OCI-M1 (cell line): ENCODE results near the gene COX5B.
"Not testable (repeated sequence)": the region's sequence is repeated elsewhere in the genome, so short reads cannot be mapped to it uniquely, and the experiment has no call there.

Experiments
- DNase-seq: peaks from one replicate; lab custom pipeline; 2025; lab: John Stamatoyannopoulos, UW

The COX5B gene

DNA sequence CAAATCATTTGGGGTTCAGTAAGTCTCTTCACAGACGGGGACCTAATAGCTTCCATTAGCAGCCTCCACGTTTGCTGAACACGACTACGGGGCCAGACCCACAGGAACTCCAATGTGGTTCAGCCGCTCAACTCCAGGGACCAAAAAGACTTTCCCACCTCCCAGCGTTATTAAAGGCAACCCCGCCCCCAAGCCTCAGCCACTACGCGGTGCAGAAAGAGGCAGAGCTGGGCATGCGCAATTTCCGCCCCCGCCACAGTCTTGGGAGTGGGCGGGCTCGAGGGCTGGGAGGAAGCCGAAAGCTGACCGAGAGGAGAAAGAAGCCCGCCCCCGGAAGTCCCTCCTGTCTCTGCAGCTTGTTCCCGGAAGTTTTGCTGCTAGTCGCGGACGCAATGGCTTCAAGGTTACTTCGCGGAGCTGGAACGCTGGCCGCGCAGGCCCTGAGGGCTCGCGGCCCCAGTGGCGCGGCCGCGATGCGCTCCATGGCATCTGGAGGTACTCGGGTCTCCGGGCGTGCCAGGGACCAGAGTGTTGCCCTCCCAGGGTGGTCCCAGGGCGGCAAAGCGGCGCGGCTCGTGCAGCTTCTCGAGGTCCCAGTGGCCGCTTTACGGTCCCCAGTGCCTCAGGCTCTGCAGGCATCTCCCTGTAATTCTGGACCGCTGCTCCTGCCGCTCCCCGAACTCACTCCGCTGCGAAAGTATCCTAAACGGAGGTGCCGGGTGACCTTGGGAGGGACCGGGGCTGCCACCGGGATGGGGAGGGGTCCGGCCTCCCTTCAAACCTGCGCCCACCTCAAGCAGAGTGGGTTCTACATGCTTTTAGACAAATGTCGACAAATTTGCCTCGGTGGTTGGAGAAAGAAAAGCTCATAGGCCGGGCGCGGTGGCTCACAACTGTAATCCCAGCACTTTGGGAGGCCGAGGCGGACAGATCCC lies at the start of gene COX5B:
TSS of gene COX5B (plus strand) at position 368 of the 935 bp plus-strand sequence. CDS start at position 393, 25 bp downstream.
- peak; percentile 99 for DNase-seq

DNA sequence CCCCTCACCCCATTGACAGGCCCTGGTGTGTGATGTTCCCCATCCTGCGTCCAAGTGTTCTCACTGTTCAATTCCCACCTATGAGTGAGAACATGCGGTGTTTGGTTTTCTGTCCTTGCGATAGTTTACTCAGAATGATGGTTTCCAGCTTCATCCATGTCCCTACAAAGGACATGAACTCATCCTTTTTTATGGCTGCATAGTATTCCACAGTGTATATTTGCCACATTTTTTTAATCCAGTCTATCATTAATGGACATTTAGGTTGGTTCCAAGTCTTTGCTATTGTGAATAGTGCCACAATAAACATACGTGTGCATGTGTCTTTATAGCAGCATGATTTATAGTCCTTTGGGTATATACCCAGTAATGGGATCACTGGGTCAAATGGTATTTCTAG lies 49.7 kb upstream of the COX5B start:
- not testable (repeated sequence) for DNase-seq

DNA sequence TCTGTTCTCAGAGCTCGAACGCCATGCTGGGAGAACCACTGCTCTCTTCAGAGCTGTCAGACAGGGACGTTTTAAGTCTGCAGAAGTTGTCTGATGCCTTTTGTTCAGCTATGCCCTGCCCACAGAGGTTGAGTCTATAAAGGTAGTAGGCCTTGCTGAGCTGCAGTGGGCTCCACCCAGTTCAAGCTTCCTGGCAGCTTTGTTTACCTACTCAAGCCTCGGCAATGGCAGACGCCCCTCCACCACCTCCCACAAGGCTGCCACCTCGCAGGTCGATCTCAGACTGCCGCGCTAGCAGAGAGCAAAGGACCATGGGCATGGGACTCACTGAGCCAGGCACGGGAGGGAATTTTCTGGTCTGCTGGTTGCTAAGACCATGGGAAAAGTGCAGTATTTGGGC lies 44.3 kb upstream of the COX5B start:
- DNase-seq: not testable (repeated sequence)

- DNase-seq: not testable (repeated sequence)
These were observed 40.8 kb upstream of the COX5B start for GRCh38 chr2:97605109-97605508.

GRCh38 chr2:97605524-97606339 lies 40.1 kb upstream of the COX5B start:
- not testable (repeated sequence) for DNase-seq

DNA sequence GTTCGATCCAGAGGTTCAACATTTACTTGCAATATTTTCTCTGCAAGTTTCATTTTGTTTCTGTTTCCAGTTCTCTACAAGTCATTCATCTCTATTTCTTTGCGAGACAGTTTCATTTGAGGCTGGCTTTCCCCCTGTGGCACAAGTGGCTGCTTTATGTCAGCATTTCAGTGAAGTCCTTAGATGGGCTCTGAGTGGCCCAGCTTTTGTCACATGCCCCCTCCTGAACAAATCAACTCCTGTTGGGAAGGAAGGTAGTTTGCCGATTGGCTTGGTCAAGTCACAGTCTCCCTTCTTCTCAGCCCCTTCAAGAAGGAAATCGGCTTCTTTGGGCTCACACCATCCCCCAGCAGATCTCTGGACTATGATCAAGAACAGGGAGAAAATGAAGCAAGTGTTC lies 37.1 kb upstream of the COX5B start:
- not testable (repeated sequence) for DNase-seq

DNA sequence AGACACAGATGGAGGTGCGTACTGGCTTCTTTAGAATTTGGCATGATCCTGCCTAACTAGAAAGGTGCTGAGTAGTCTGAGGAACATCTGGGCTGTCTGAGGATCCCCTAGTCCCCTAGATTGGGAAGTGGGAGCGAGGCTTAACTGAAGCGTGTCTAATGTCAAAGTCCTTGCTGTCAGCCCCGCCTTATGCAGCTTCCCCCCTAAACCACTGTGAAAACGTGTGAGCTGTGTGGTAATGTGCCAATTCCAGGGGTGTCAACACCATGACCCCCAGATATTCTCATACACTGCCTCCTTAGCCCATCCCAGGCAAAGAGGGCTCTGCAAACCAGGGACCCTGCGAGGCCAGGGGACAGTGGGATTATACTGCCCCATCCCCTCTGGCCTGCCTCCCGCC lies 34.0 kb upstream of the COX5B start:
- not testable (repeated sequence) for DNase-seq

- not testable (repeated sequence) for DNase-seq
These were observed 30.1 kb upstream of the COX5B start for GRCh38 chr2:97615746-97616145.

GRCh38 chr2:97617911-97618310 lies 28.0 kb upstream of the COX5B start:
- no peak for DNase-seq

- DNase-seq: not testable (repeated sequence)
These were observed 26.7 kb upstream of the COX5B start for GRCh38 chr2:97618939-97619827.

DNA sequence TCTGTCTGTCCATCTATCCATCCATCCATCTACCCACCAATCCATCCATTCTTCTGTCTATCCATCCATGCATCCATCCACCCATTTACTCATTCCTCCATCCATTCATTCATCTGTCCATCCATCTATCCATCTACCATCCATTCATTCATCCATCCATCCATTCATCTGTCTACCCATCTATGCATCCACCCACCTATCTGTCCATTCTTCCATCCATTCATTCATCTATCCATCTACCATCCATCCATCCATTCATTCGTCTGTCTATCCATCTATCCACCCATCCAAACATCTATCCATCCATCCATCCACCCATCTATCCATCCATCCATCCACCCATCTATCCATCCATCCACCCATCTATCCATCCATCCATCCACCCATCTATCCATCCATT lies 25.4 kb upstream of the COX5B start:
- DNase-seq: not testable (repeated sequence)

- not testable (repeated sequence) for DNase-seq
These were observed 22.9 kb upstream of the COX5B start for GRCh38 chr2:97622976-97623375.

- not testable (repeated sequence) for DNase-seq
These were observed 20.4 kb upstream of the COX5B start for GRCh38 chr2:97625354-97626048.

DNA sequence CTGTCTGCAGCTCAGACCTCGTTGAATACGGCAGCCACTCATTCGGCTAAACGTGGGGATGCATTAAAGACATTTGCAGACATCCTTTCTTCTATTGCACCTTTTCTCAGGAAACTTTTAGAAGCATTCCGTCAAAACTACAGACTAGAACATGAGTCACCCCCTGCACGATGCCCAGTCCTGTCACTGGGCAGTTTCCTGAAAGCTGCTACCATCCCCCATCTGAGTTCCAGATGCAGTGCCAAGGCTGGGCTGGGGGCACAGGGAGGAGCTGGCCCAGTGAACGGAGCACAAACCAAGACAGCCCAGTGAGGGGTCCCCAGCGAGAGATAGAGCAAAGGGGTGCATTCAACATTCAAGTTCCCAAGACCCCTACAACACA lies 19.8 kb upstream of the COX5B start:
- not testable (repeated sequence) for DNase-seq

DNA sequence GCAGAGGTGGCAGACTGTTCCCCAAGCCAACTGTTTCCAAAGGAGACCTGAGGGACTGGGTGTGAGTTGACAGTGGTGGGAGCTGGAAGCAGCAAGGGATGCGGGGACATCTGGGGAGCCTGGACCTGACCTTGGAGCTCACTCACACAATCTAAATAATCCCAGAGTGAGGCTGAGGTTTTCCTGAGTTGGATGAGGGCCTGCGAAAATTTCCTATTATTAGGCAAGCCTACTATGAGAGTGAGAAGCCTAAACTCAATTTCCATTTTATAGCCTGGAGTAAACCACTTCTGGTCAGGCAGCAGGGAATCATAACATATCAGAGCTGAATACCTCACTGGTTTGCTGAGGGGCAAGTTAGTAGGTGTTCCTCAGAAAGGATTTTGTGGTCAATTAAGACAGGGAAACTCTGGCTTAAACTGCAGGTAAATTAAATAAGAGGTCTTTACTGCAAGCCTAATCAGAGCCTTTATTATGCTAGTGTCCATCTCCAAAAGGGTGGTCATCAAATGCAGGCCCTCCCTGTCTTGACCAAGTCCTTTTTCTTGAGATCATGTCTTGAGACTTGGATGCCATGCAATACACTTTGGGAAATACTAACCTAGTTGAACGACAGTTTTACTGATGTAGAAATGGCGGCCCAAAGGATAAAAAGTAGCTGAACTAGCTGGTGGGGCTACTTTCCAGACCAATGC lies 1.7 kb upstream of the COX5B start:
- DNase-seq: no peak

GRCh38 chr2:97645112-97645694 lies 659 bp upstream of the COX5B start:
- peak; percentile 78 for DNase-seq

DNA sequence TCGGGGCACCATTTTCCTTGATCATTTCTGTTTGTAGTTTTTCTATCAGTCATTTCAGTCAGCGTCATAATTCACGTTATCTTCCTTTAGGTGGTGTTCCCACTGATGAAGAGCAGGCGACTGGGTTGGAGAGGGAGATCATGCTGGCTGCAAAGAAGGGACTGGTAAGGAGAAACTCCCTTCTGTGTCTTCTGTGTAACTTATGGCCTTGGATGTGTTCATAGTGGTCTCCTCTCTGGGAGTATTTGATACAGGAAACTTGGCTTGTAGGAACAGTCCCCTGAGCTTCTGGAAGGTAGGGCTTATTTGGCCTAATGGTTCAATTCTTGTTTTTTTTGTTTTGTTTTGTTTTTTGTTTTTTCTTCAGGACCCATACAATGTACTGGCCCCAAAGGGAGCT lies 1.1 kb downstream of the COX5B start:
- no peak for DNase-seq

- no peak for DNase-seq
These were observed 5.3 kb downstream of the COX5B start for GRCh38 chr2:97651114-97651513.

- DNase-seq: no peak
These were observed 7.6 kb downstream of the COX5B start for GRCh38 chr2:97653473-97653872.

DNA sequence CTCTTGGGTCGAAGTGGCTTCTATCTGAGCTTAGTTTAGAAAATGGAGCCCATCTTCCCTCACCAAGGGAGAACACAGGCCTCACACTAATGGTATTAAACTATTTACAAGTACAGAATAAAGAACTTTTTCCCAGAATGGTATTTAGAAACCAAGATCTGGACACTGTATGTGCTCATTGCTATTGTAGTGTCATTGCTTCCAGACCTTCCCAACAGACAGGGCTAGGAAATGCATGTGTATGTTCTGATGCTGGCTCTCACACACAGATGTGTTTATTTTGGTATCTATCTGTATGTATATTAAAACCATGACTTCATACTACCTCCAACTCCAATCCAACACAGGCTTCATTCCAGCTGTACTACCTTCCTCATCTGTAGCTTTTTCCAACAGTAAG lies 8.0 kb downstream of the COX5B start:
- no peak for DNase-seq
